H1 (cell line): ENCODE data around the gene RFTN2. TPM values are rescaled to one million over a fixed set of nuclear protein-coding genes. Genes with fewer than 3 reads are reported as not detected.

Experiments
- CTCF ChIA-PET: fragments of 300-600 bp; sonication (Branson Sonifier 250); formaldehyde crosslinking; loops from one replicate; lab custom pipeline; 2021; ENCODE audit not compliant: partially characterized antibody; lab: Charles Lee
- POLR2A ChIA-PET: fragments of 300-600 bp; sonication (Branson Sonifier 250); formaldehyde crosslinking; loops from one replicate; lab custom pipeline; 2021; ENCODE audit warnings: inconsistent platforms; ENCODE audit not compliant: partially characterized antibody; lab: Charles Lee
- DNase-seq, 2 experiments: peaks; one replicate each; pipeline versions ENCODE4 v3.0.0 to v3.0.0-alpha.2; 2010 to 2022; ENCODE audit warnings: low spot score in 2 of 2, low read depth in 1 of 2, mixed read lengths in 1 of 2
- FAIRE-seq: peaks from 2 replicates; lab custom pipeline; 2011; peaks lifted over from hg19 to GRCh38; lab: Jason Lieb, UNC
- H2AFZ ChIP-seq: 2 replicates; pipeline ENCODE4 v1.8.1; 2012; ENCODE audit warnings: low read length, inconsistent platforms
- H2AK5ac ChIP-seq: 2 replicates; pipeline ENCODE4 v1.6.1; 2013; ENCODE audit warnings: low read depth, low read length
- H2BK120ac ChIP-seq: replicated peaks from 2 replicates; pipeline ENCODE3; 2013; ENCODE audit warnings: low read depth, low read length, inconsistent platforms
- H2BK12ac ChIP-seq: 2 replicates; pipeline ENCODE4 v1.6.1; 2013; ENCODE audit warnings: low read depth, low read length
- H2BK15ac ChIP-seq: 2 replicates; pipeline ENCODE4 v1.6.1; 2013; ENCODE audit warnings: low read length
- H2BK20ac ChIP-seq: 2 replicates; pipeline ENCODE4 v1.6.1; 2013; ENCODE audit warnings: low read length
- H2BK5ac ChIP-seq: 2 replicates; pipeline ENCODE4 v1.6.1; 2013; ENCODE audit warnings: low read depth, low read length
- H3K14ac ChIP-seq: 2 replicates; pipeline ENCODE4 v1.6.1; 2013; ENCODE audit warnings: inconsistent platforms; ENCODE audit not compliant: insufficient read length
- H3K18ac ChIP-seq: 2 replicates; pipeline ENCODE4 v1.6.1; 2013; ENCODE audit warnings: low read length; ENCODE audit errors: extremely low read depth
- H3K23ac ChIP-seq: 2 replicates; pipeline ENCODE4 v1.6.1; 2013; ENCODE audit warnings: inconsistent platforms; ENCODE audit not compliant: insufficient read length
- H3K23me2 ChIP-seq: 2 replicates; pipeline ENCODE4 v1.6.1; 2013; ENCODE audit warnings: low read depth, low read length
- H3K27ac ChIP-seq: 2 replicates; pipeline ENCODE4 v1.6.1; 2011; ENCODE audit warnings: low read depth, low read length, inconsistent platforms
- H3K27me3 ChIP-seq, 4 experiments: replicated peaks in 1 of 4; 1 replicate in 1 of 4; 2 replicates in 3 of 4; pipeline versions ENCODE4 v1.6.1 to v1.8.1; 2011 to 2013; ENCODE audit warnings: low read length in 3 of 4, mild to moderate bottlenecking in 3 of 4, inconsistent platforms in 2 of 4, mixed read lengths in 2 of 4, moderate library complexity in 1 of 4; ENCODE audit not compliant: control insufficient read depth in 3 of 4, insufficient read depth in 3 of 4; ENCODE audit errors: extremely low read depth in 1 of 4
- H3K36me3 ChIP-seq, 4 experiments: 2 replicates each; pipeline versions ENCODE4 v1.6.1 to v1.8.1; 2011 to 2013; ENCODE audit warnings: mild to moderate bottlenecking in 4 of 4, low read length in 3 of 4, moderate library complexity in 2 of 4, control low read depth in 1 of 4, inconsistent platforms in 1 of 4; ENCODE audit not compliant: insufficient read depth in 4 of 4, control insufficient read depth in 2 of 4
- H3K4ac ChIP-seq: replicated peaks from 2 replicates; pipeline ENCODE3; 2013; ENCODE audit warnings: low read length, low read depth, mixed read lengths, inconsistent platforms; ENCODE audit not compliant: insufficient read length
- H3K4me1 ChIP-seq, 4 experiments: replicated peaks in 1 of 4; 1 replicate in 1 of 4; 2 replicates in 3 of 4; pipeline versions ENCODE4 v1.6.1 to v1.8.1; 2011 to 2013; ENCODE audit warnings: low read length in 3 of 4, inconsistent platforms in 2 of 4, mixed read lengths in 1 of 4; ENCODE audit not compliant: insufficient read depth in 4 of 4, control insufficient read depth in 3 of 4
- H3K4me2 ChIP-seq, 2 experiments: 2 replicates each; pipeline versions ENCODE4 v1.6.1 to v1.8.1; 2011 to 2013; ENCODE audit warnings: low read depth in 2 of 2, low read length in 2 of 2, control low read depth in 1 of 2, inconsistent platforms in 1 of 2, mild to moderate bottlenecking in 1 of 2; ENCODE audit not compliant: insufficient read depth in 1 of 2
- H3K4me3 ChIP-seq, 4 experiments: fragments of 200-600, 300-600 bp in 1 of 4; sonication (generic), shearing (Covaris generic), sonication (Bioruptor Twin) in 1 of 4; 2 replicates each; pipeline versions ENCODE4 v1.5.1 to v1.8.1; 2011 to 2016; ENCODE audit warnings: low read length in 4 of 4, low read depth in 3 of 4, control low read depth in 2 of 4, inconsistent platforms in 2 of 4, mild to moderate bottlenecking in 2 of 4, mixed read lengths in 1 of 4, moderate library complexity in 1 of 4; ENCODE audit not compliant: insufficient read depth in 2 of 4; ENCODE audit errors: extremely low read depth in 1 of 4
- H3K56ac ChIP-seq: replicated peaks from 2 replicates; pipeline ENCODE3; 2013; ENCODE audit warnings: low read depth, mild to moderate bottlenecking, mixed read lengths, low read length, inconsistent platforms; ENCODE audit not compliant: insufficient read length
- H3K79me1 ChIP-seq: 2 replicates; pipeline ENCODE4 v1.6.1; 2013; ENCODE audit warnings: low read depth, low read length, control low read depth
- H3K79me2 ChIP-seq, 2 experiments: 2 replicates each; pipeline versions ENCODE4 v1.6.1 to v1.8.1; 2012 to 2013; ENCODE audit warnings: low read length in 2 of 2, mild to moderate bottlenecking in 2 of 2, inconsistent platforms in 1 of 2; ENCODE audit not compliant: insufficient read depth in 2 of 2, control insufficient read depth in 1 of 2
- H3K9ac ChIP-seq, 4 experiments: replicated peaks in 1 of 4; 1 replicate in 1 of 4; 2 replicates in 3 of 4; pipeline versions ENCODE4 v1.6.1 to v1.8.1; 2011 to 2013; ENCODE audit warnings: low read depth in 3 of 4, low read length in 3 of 4, control low read depth in 2 of 4, mild to moderate bottlenecking in 2 of 4, moderate library complexity in 2 of 4, inconsistent platforms in 1 of 4; ENCODE audit errors: extremely low read depth in 1 of 4
- H3K9me3 ChIP-seq, 2 experiments: 2 replicates each; pipeline versions ENCODE4 v1.6.1 to v1.8.1; 2012 to 2013; ENCODE audit warnings: mild to moderate bottlenecking in 2 of 2, moderate library complexity in 2 of 2, control low read depth in 1 of 2, inconsistent platforms in 1 of 2, low read depth in 1 of 2, low read length in 1 of 2, mixed read lengths in 1 of 2; ENCODE audit not compliant: insufficient read depth in 2 of 2
- H4K20me1 ChIP-seq, 2 experiments: replicated peaks in 1 of 2; 2 replicates each; pipeline versions ENCODE3 to v1.8.1; 2011 to 2013; ENCODE audit warnings: inconsistent platforms in 2 of 2, low read length in 2 of 2, mild to moderate bottlenecking in 1 of 2; ENCODE audit not compliant: insufficient read depth in 2 of 2, control insufficient read depth in 1 of 2
- H4K5ac ChIP-seq: 2 replicates; pipeline ENCODE4 v1.6.1; 2013; ENCODE audit warnings: low read length, low read depth, mixed read lengths, inconsistent platforms; ENCODE audit not compliant: insufficient read length
- H4K8ac ChIP-seq: 2 replicates; pipeline ENCODE4 v1.8.0; 2013; ENCODE audit warnings: mild to moderate bottlenecking, moderate library complexity, low read length, inconsistent platforms; ENCODE audit not compliant: insufficient read depth; ENCODE audit errors: extremely low read depth
- H4K91ac ChIP-seq: replicated peaks from 2 replicates; pipeline ENCODE3; 2013; ENCODE audit warnings: low read length, mixed read lengths, inconsistent platforms; ENCODE audit not compliant: insufficient read length
- BCL11A ChIP-seq, 2 experiments: IDR thresholded peaks; one replicate each; pipeline ENCODE4 v1.6.1; 2011; ENCODE audit warnings: low read depth in 2 of 2, low read length in 2 of 2, mild to moderate bottlenecking in 2 of 2
- CBX8 ChIP-seq: fragments of 300-800, 300-1000 bp; sonication (generic); IDR thresholded peaks from 2 replicates; pipeline ENCODE4 v1.7.1; 2016; ENCODE audit warnings: low read depth, low read length, borderline replicate concordance
- CHD1 ChIP-seq: IDR thresholded peaks from 2 replicates; pipeline ENCODE4 v1.6.1; 2012; ENCODE audit warnings: low read depth, low read length, improper control_type of control experiment
- POLR2AphosphoS5 ChIP-seq: IDR thresholded peaks from 2 replicates; pipeline ENCODE4 v1.6.1; 2011; ENCODE audit warnings: low read depth, low read length
- RBBP5 ChIP-seq: IDR thresholded peaks from 2 replicates; pipeline ENCODE4 v1.7.1; 2012; ENCODE audit warnings: low read depth, mild to moderate bottlenecking, inconsistent platforms, low read length, moderate library complexity, borderline replicate concordance
- TAF1 ChIP-seq: IDR thresholded peaks from 2 replicates; pipeline ENCODE4 v1.6.1; 2011; ENCODE audit warnings: mild to moderate bottlenecking, low read depth, low read length
- TAF7 ChIP-seq: optimal IDR thresholded peaks from 2 replicates; pipeline ENCODE3; 2011; ENCODE audit warnings: low read depth, mild to moderate bottlenecking, inconsistent platforms, low read length, moderate library complexity, borderline replicate concordance
- WGBS, 2 experiments: shearing (Covaris generic) in 1 of 2; methylation state at CpG; one replicate each; pipeline versions ENCODE4 v1.1.6 to v1.1.7; 2013 to 2015; ENCODE audit warnings: low lambda C conversion rate in 2 of 2, mixed read lengths in 2 of 2, inconsistent platforms in 1 of 2, low coverage in 1 of 2, missing lambda C conversion rate in 1 of 2; ENCODE audit not compliant: insufficient replicate concordance in 2 of 2, insufficient coverage in 1 of 2, insufficient read length in 1 of 2; ENCODE audit errors: extremely low coverage in 1 of 2, missing lambda C conversion rate in 1 of 2; 5-methylcytosine and 5-hydroxymethylcytosine counted together
- polyA plus RNA-seq, 7 experiments: library from polyadenylated mRNA; depleted of rRNA in 3 of 7; stranded (reverse) in 5 of 7; unstranded in 2 of 7; fragments of >200 nt in 5 of 7; fragments of 200-250 nt in 2 of 7; gene quantifications; 1 replicate in 5 of 7; 2 replicates in 1 of 7; 4 replicates in 1 of 7; pipeline versions ENCODE4 v1.2.1 to v1.2.3, GENCODE V29; 2011 to 2013; ENCODE audit warnings: missing spikeins in 2 of 7, mixed read lengths in 2 of 7
- total RNA-seq: library from RNA; stranded (reverse); fragmentation: NEBNext Ultra II Directional; extraction: Animal tissue kit (Norgen Biotek cat#: 25700); gene quantifications from 2 replicates; pipeline ENCODE4 v1.2.1, GENCODE V29; 2021
- TF ChIP-seq, protein P1 (sequence below): IDR thresholded peaks from 2 replicates; pipeline ENCODE4 v1.6.1; 2011; ENCODE audit warnings: low read depth, mild to moderate bottlenecking, low read length; ENCODE audit not compliant: insufficient read depth
- TF ChIP-seq, protein P2 (sequence below), 3 experiments: IDR thresholded peaks; 1 replicate in 2 of 3; 2 replicates in 1 of 3; pipeline versions ENCODE4 v1.5.1 to v1.6.1; 2011; ENCODE audit warnings: low read length in 3 of 3, mild to moderate bottlenecking in 3 of 3, inconsistent platforms in 2 of 3, low read depth in 1 of 3, moderate library complexity in 1 of 3; ENCODE audit not compliant: insufficient read depth in 1 of 3; ENCODE audit errors: control extremely low read depth in 1 of 3

RFTN2 gene
- total and polyA plus RNA-seq, 2 of the 8 experiments (the other 6 are each of a cell fraction or from before 2014, with no cell fraction given) = 2.3 to 2.4 TPM

DNA sequence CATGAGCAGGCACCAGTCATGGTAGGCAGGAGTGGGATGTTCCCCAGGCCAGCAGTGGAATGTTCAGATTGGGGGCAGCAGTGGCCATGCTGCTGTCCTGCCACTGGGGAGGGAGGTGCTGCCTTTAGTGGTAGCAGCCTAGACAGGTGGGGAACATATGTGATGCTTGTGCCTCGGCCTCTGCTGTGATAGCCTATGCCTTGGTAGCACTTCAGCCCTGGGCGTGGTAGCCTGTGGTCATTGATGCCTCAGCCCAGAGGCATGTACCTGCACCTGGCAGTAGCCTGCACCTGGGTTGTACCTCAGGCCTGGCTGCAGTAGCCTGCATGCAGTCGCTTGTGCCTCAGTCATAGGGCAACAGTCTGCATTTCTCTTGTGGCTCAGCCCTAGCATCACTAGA, 7.1 kb downstream of the RFTN2 start:
- H2BK20ac ChIP-seq = no peak overlapping the region; the same call in 1 of the 2 replicates
- FAIRE-seq = no peak
- H3K4ac ChIP-seq = no peak overlapping the region
- TF ChIP-seq, protein P1, sequence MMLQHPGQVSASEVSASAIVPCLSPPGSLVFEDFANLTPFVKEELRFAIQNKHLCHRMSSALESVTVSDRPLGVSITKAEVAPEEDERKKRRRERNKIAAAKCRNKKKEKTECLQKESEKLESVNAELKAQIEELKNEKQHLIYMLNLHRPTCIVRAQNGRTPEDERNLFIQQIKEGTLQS = no peak
- TF ChIP-seq CHD1 (no peak), BCL11A (IDR thresholded peaks at IDR 0.05; ENCODE audit: low read depth in 2 of 2, low read length in 2 of 2) (no peak), TAF1 (no peak), RBBP5 (no peak), CBX8 (no peak), TAF7 (no peak), POLR2AphosphoS5 (no peak)
- TF ChIP-seq, protein P2, sequence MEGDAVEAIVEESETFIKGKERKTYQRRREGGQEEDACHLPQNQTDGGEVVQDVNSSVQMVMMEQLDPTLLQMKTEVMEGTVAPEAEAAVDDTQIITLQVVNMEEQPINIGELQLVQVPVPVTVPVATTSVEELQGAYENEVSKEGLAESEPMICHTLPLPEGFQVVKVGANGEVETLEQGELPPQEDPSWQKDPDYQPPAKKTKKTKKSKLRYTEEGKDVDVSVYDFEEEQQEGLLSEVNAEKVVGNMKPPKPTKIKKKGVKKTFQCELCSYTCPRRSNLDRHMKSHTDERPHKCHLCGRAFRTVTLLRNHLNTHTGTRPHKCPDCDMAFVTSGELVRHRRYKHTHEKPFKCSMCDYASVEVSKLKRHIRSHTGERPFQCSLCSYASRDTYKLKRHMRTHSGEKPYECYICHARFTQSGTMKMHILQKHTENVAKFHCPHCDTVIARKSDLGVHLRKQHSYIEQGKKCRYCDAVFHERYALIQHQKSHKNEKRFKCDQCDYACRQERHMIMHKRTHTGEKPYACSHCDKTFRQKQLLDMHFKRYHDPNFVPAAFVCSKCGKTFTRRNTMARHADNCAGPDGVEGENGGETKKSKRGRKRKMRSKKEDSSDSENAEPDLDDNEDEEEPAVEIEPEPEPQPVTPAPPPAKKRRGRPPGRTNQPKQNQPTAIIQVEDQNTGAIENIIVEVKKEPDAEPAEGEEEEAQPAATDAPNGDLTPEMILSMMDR (IDR thresholded peaks at IDR 0.05; ENCODE audit: control extremely low read depth in 1 of 3, insufficient read depth in 1 of 3, low read depth in 1 of 3, low read length in 3 of 3) = no peak

More for the DNA sequence above, 7.1 kb downstream of the RFTN2 start:
- Histone ChIP-seq H2AFZ (no peak overlapping the region), H4K20me1 (no peaks in the 10 kb centered on the region), H3K4me3 (no peak overlapping the region), H4K91ac (peak overlapping the region; percentile 70), H3K14ac (no peak overlapping the region), H3K23ac (no peak overlapping the region), H2BK12ac (peak overlapping the region; percentile 56), H3K56ac (no peak overlapping the region), H2AK5ac (peak overlapping the region; percentile 95; the same call in 1 of the 2 replicates), H2BK5ac (peak overlapping the region; percentile 40; the same call in 1 of the 2 replicates), H3K4me1 (peaks cover 0 to 11% (median 7%) of the 10 kb centered on the region in 4 experiments; a peak in 6 of 7 replicates), H3K27me3 (no peaks in the 10 kb centered on the region), H2BK15ac (no peak overlapping the region), H2BK120ac (peak overlapping the region; percentile 34), H3K9ac (no peak overlapping the region), H3K4me2 (no peak overlapping the region), H3K79me1 (no peaks in the 10 kb centered on the region), H3K9me3 (0 out of 4 replicates have a peak, but pooled peaks cover 5 to 6% of the 10 kb centered on the region in 2 experiments), H4K8ac (peak overlapping the region; percentile 39; the same call in 1 of the 2 replicates), H3K23me2 (no peaks in the 10 kb centered on the region), H3K36me3 (no peaks in the 10 kb centered on the region), H4K5ac (no peak overlapping the region), H3K18ac (no peak overlapping the region), H3K79me2 (no peaks in the 10 kb centered on the region; a peak in 1 of 4 replicates), H3K27ac (peak overlapping the region; percentile 24; the same call in 1 of the 2 replicates)
- POLR2A ChIA-PET = no interaction called here
- CTCF ChIA-PET = no interaction called here
- 89% methylated on average over 3 of the region's 3 CpGs; no CpG with 5 or more reads in 1 of the 2 experiments for WGBS, 2 experiments
- DNase-seq = no peak
